GM23248 (cell line): ENCODE results near the gene NMD3. TPM values are rescaled to one million over a fixed set of nuclear protein-coding genes. Genes with fewer than 3 reads are reported as not detected.
A peak's percentile ranks its signal among the peaks of the same experiment; 100 is the strongest.

Source experiments
- DNase-seq: peaks from one replicate; pipeline ENCODE4 v3.0.0-alpha.2; 2015
- H2AFZ ChIP-seq: fragments of 200-600 bp; sonication (generic); 2 replicates; pipeline ENCODE4 v1.6.1; 2016; ENCODE audit warnings: antibody characterized with exemption
- H3F3A ChIP-seq: fragments of 200-600 bp; sonication (generic); 2 replicates; pipeline ENCODE4 v1.6.1; 2016; ENCODE audit warnings: mild to moderate bottlenecking, antibody characterized with exemption, mixed run types; ENCODE audit not compliant: insufficient read depth
- H3K27ac ChIP-seq: fragments of 200-600 bp; sonication (generic); 2 replicates; pipeline ENCODE4 v1.5.1; 2016; ENCODE audit warnings: mild to moderate bottlenecking
- H3K27me3 ChIP-seq: fragments of 200-600 bp; sonication (generic); replicated peaks from 2 replicates; pipeline ENCODE4 v1.6.1; 2016; ENCODE audit warnings: mild to moderate bottlenecking; ENCODE audit not compliant: insufficient read depth
- H3K36me3 ChIP-seq: fragments of 200-600 bp; sonication (generic); 2 replicates; pipeline ENCODE4 v1.6.1; 2016; ENCODE audit warnings: low read depth, mild to moderate bottlenecking
- H3K4me1 ChIP-seq: fragments of 200-600 bp; sonication (generic); 2 replicates; pipeline ENCODE4 v1.6.1; 2016; ENCODE audit warnings: mild to moderate bottlenecking; ENCODE audit not compliant: insufficient read depth
- H3K4me2 ChIP-seq: fragments of 200-600 bp; sonication (generic); one replicate; pipeline ENCODE4 v1.6.1; 2016; ENCODE audit warnings: mild to moderate bottlenecking; ENCODE audit not compliant: unreplicated experiment
- H3K4me3 ChIP-seq: fragments of 200-600 bp; sonication (generic); 2 replicates; pipeline ENCODE4 v1.5.1; 2016; ENCODE audit warnings: mild to moderate bottlenecking
- H3K79me2 ChIP-seq: fragments of 200-600 bp; sonication (generic); 2 replicates; pipeline ENCODE4 v1.6.1; 2016; ENCODE audit warnings: mild to moderate bottlenecking; ENCODE audit not compliant: insufficient read depth
- H3K9ac ChIP-seq: fragments of 200-600 bp; sonication (generic); 2 replicates; pipeline ENCODE4 v1.6.1; 2016; ENCODE audit warnings: mild to moderate bottlenecking
- H3K9me2 ChIP-seq: fragments of 200-600 bp; sonication (generic); 2 replicates; pipeline ENCODE4 v1.6.1; 2016; ENCODE audit warnings: mixed run types, mild to moderate bottlenecking, moderate library complexity; ENCODE audit not compliant: insufficient read depth
- H3K9me3 ChIP-seq: fragments of 200-600 bp; sonication (generic); one replicate; pipeline ENCODE4 v1.6.1; 2017; ENCODE audit warnings: low read depth
- H4K20me1 ChIP-seq: fragments of 200-600 bp; sonication (generic); 2 replicates; pipeline ENCODE4 v1.6.0; 2016; ENCODE audit not compliant: insufficient read depth
- EZH2 ChIP-seq: fragments of 200-600 bp; sonication (generic); IDR thresholded peaks from 2 replicates; pipeline ENCODE4 v1.6.1; 2018; ENCODE audit warnings: antibody characterized with exemption, mild to moderate bottlenecking; ENCODE audit not compliant: insufficient read depth, poor library complexity, severe bottlenecking
- EZH2phosphoT487 ChIP-seq: fragments of 200-600 bp; sonication (generic); IDR thresholded peaks from 2 replicates; pipeline ENCODE4 v1.6.1; 2018; ENCODE audit warnings: antibody characterized with exemption, moderate library complexity, mild to moderate bottlenecking, low read depth; ENCODE audit not compliant: insufficient read depth
- WGBS, 2 experiments: methylation state at CpG; one replicate each; pipeline ENCODE4 v1.1.6; 2015 to 2017; ENCODE audit warnings: low lambda C conversion rate in 2 of 2, low coverage in 1 of 2; ENCODE audit errors: missing lambda C conversion rate in 2 of 2; 5-methylcytosine and 5-hydroxymethylcytosine counted together
- in situ Hi-C: fragments of 300-500 bp; cut with MboI; formaldehyde crosslinking; loops from 2 replicates; pipeline ENCODE4 v1.15.0; 2020
- polyA plus RNA-seq: library from polyadenylated mRNA; unstranded; fragments of >200 nt; fragmentation: Nextera tagmentation; extraction: Ambion mirVana; gene quantifications from 2 replicates; pipeline ENCODE4 v1.2.1, GENCODE V29; 2016
- total RNA-seq: library from RNA; depleted of rRNA; stranded (reverse); fragments of >200 nt; shearing (Covaris generic); gene quantifications from 2 replicates; pipeline ENCODE4 v1.2.3, GENCODE V29; 2014

NMD3 gene
- total and polyA plus RNA-seq, 2 experiments from 2014 or later = 51.1 to 79.4 TPM

GRCh38 chr3:161208931-161209330 is 12.2 kb upstream of the NMD3 start:
- no peaks in the 10 kb centered on the region for H3K9me2 ChIP-seq
- no peaks in the 10 kb centered on the region for H3F3A ChIP-seq
- in situ Hi-C loops = no loop called here
- H3K36me3 ChIP-seq = no peaks in the 10 kb centered on the region
- no peaks in the 10 kb centered on the region for H3K27me3 ChIP-seq
- H4K20me1 ChIP-seq = no peaks in the 10 kb centered on the region
- WGBS, 2 experiments = 71 to 75% methylated on average over 4 of the region's 4 CpGs
- H3K4me2 ChIP-seq = no peak overlapping the region
- DNase-seq = no peak
- no peak overlapping the region for H3K9ac ChIP-seq
- no peaks in the 10 kb centered on the region for H3K9me3 ChIP-seq
- no peak overlapping the region for H3K27ac ChIP-seq
- no peak overlapping the region for H2AFZ ChIP-seq
- no peak overlapping the region for H3K4me3 ChIP-seq
- TF ChIP-seq EZH2 = no peak
- no peak for TF ChIP-seq EZH2phosphoT487
- H3K79me2 ChIP-seq = no peaks in the 10 kb centered on the region
- H3K4me1 ChIP-seq = no peaks in the 10 kb centered on the region

- H3K9me2 ChIP-seq = no peaks in the 10 kb centered on the region
Observed at GRCh38 chr3:161212171-161212771, 8.8 kb upstream of the NMD3 start.

GRCh38 chr3:161212906-161213305 is 8.2 kb upstream of the NMD3 start:
- no peaks in the 10 kb centered on the region for H3F3A ChIP-seq
- H3K9ac ChIP-seq = no peak overlapping the region
- peak; percentile 45 for DNase-seq
- no peaks in the 10 kb centered on the region for H3K27me3 ChIP-seq
- H3K4me2 ChIP-seq = no peak overlapping the region
- TF ChIP-seq EZH2 (no peak), EZH2phosphoT487 (no peak)
- H3K36me3 ChIP-seq = no peaks in the 10 kb centered on the region
- no peaks in the 10 kb centered on the region for H3K9me2 ChIP-seq
- in situ Hi-C loops = no loop called here
- no peaks in the 10 kb centered on the region for H4K20me1 ChIP-seq
- no peak overlapping the region for H2AFZ ChIP-seq
- peaks cover 6% of the 10 kb centered on the region; the same call in 1 of the 2 replicates for H3K4me1 ChIP-seq
- no peaks in the 10 kb centered on the region for H3K9me3 ChIP-seq
- H3K79me2 ChIP-seq = no peaks in the 10 kb centered on the region
- no peak overlapping the region for H3K4me3 ChIP-seq
- H3K27ac ChIP-seq = no peak overlapping the region

More at GRCh38 chr3:161212171-161212771, 8.8 kb upstream of the NMD3 start:
- WGBS, 2 experiments = 56 to 60% methylated on average over 3 of the region's 3 CpGs
- Histone ChIP-seq H3K27ac (no peak overlapping the region), H3K9me3 (no peaks in the 10 kb centered on the region), H3K4me3 (no peak overlapping the region), H3K4me1 (no peaks in the 10 kb centered on the region), H3K79me2 (no peaks in the 10 kb centered on the region), H2AFZ (no peak overlapping the region), H4K20me1 (no peaks in the 10 kb centered on the region), H3K9ac (no peak overlapping the region), H3F3A (no peaks in the 10 kb centered on the region), H3K4me2 (no peak overlapping the region), H3K36me3 (no peaks in the 10 kb centered on the region), H3K27me3 (no peaks in the 10 kb centered on the region)
- TF ChIP-seq EZH2 = no peak
- TF ChIP-seq EZH2phosphoT487 = no peak
- in situ Hi-C loops = no loop called here
- DNase-seq = no peak

GRCh38 chr3:161213644-161214043 is 7.5 kb upstream of the NMD3 start:
- H3K79me2 ChIP-seq = no peaks in the 10 kb centered on the region
- 61 to 70% methylated on average over 4 of the region's 4 CpGs for WGBS, 2 experiments
- in situ Hi-C loops = no loop called here

More at GRCh38 chr3:161213644-161214043, 7.5 kb upstream of the NMD3 start:
- H3K27me3 ChIP-seq = no peaks in the 10 kb centered on the region
- no peak for DNase-seq
- H3K4me2 ChIP-seq = no peak overlapping the region
- H4K20me1 ChIP-seq = no peaks in the 10 kb centered on the region
- H3F3A ChIP-seq = no peaks in the 10 kb centered on the region
- no peak overlapping the region for H2AFZ ChIP-seq
- H3K9ac ChIP-seq = no peak overlapping the region
- no peaks in the 10 kb centered on the region for H3K36me3 ChIP-seq
- peaks cover 6% of the 10 kb centered on the region; the same call in 1 of the 2 replicates for H3K4me1 ChIP-seq
- H3K27ac ChIP-seq = no peak overlapping the region
- no peaks in the 10 kb centered on the region for H3K9me3 ChIP-seq
- TF ChIP-seq EZH2phosphoT487 (no peak), EZH2 (no peak)
- H3K4me3 ChIP-seq = no peak overlapping the region
- H3K9me2 ChIP-seq = no peaks in the 10 kb centered on the region
